Stimulated activated CD8-positive, alpha-beta memory T cell treated with anti-CD3 and anti-CD28 coated beads, Interleukin-7, amount 100 ng/mL, for 48 hours (primary cell): Measurements from ENCODE around the gene ZSWIM8.
"Not testable (repeated sequence)": the region's sequence is repeated elsewhere in the genome, so short reads cannot be mapped to it uniquely, and the experiment has no call there.

ENCODE experiments used
- DNase-seq, 2 donors: peaks; one replicate each; pipeline ENCODE4 v3.0.0-alpha.2; 2020; ENCODE audit warnings: low read depth in 1 of 2; ENCODE audit errors: extremely low read depth in 1 of 2

ZSWIM8 gene

DNA sequence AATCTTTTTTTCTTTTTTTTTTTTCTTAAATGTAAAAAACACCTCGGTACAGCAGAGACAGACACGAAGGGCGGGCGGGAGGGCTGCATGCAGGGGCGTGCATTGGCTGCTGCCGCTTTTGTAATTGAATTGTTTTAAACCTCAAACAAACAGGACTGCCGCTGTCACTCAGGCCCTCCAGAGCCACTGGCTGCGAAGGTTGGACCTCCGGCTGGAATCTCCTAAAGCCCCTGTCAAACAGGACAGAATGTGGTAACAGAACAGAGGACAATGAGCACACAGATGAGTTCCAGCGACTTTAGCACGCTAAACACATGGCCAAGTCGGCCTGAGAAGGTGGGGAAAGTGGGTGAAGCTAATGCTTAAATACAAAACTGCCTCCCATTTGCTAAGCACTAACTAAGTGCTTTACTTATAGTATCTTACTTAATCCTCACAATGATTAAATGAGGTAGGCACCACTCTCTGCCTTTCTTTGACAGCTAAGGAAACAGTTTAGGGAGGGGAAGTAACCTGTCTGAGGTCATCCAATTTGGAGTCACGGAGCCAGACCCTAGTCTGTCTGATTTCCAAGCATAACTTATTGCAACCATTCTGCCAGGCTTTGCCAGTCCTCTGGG lies 29.0 kb downstream of the ZSWIM8 start:
- DNase-seq, result no peak

DNA sequence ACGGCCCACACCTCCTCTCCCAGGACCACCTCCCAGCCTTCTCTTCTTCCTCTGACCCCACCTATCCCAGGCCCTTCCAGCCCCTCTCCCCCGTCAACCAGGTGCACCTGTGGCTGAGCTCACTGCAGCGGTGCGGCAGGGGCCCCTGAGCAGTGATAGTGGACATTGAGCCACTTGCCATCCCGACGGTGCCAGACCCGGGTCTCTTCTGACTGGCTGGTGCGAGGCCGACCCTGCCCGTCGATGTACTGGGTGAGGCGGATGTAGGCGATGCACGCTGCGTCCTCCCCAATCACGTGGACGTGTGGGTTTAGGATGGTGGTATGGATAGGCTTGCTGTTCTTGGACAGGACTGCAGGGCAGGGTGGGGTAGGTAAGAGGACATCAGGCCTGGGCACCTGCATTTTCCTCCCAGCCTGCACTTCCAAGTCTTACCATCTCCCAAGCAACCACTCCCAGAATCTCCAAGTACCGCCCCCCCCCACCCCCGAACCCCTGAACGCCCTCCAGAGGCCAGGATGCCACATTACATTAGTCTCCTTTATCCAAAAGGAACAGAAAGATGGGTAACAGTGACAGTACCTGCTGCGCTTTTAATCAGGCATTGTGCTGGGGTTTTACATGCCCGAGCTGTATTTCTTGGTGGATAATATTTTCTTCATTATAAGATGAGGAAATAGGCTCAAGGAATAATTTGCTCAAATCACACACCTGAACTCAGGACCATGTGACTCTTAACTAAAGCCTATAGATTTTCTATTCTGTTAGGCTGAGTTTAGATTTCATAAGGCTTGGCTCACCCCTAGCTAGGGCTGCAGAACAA lies 29.7 kb downstream of the ZSWIM8 start:
- DNase-seq, result no peak

DNA sequence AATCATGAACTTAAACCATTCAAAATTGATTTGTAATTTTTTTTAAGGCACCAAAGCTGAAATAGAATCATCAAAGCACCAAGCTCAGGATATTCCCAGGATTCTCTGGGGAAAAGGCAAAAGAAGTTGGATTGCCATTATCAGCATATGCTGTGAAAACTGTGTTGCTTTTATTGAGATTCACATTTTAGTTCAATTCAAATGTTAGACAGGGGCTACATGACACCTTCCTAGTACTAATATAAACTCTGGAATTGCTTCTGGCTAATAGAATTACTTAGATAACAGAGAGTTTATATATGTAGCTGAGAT lies 30.3 kb downstream of the ZSWIM8 start:
- no peak for DNase-seq

DNA sequence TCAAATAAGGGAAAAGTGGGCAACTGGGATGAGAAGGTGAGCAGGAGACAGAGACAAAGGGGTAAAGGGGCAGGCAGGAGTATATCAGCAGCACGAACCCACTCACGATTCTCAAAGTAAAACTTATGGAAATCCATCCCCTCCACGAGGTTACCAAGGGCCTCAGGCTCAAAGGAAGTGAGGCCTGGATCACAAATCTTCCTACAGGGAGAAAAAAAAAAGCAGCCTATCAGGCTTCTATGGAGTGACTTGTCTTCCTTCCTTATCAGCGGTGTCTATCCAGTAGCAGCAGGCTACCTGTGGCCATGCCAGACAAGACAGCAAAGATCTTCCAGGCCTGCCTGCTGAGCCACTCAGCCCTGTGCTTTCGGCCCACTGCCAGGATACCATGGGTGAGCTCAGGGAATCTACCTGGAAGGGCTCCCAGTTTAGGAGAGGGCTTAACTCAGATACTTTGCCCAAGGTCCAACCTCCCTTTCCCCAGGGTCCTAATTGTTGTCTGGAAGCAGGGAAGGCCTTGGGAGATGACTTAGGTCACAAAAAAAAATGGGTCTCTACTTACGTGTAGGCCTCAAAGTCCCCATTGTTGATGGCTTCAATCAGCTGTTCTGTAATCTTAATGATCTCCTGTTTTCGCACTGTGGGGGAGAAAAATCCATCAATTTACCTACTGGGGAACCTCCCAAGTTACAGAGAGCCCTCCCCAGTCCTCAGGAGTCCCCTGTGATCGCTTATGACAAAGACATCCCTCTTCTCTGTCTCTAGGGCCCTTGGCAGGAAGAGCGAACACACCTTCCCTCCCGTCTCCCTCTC lies 31.7 kb downstream of the ZSWIM8 start:
- no peak for DNase-seq

DNA sequence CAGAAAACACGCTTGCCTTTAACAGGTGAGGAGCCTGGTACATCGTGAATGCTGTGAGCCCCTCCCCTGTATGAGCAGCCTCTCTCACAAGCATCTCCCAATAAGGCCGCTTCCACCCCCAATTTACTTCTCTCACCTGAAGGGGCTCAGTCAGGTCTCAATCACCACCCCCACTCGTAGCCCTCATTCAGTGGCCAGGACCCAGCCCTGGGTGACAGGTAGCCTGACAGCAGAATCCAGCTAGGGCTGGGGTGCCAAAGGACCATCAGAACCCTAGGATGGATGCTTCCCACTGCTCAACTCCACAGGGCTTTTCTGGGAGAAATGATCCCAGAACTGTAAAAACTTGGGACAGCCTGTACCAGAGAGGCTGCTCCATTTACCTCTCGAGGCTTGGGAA lies 32.4 kb downstream of the ZSWIM8 start:
- no peak for DNase-seq

DNA sequence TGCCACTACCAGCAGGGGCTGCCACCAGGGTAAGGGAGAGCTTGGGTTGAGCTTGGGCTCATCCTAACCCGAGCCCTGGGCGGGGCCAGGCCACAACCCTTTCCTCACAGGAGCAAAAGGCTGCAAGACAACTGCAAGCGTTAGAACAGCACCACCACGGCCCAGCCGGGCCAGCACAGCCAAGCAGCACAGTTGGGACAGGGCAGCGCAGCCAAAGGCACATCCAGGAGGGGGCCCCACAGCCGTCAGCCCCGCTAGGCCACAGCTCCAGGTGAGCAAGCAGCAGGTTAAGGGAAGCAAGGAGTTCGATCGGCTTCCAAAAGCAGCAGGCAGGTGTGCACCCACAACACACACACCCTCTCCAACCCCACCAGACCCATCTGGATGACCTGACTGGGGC lies 33.0 kb downstream of the ZSWIM8 start:
- no peak for DNase-seq

DNA sequence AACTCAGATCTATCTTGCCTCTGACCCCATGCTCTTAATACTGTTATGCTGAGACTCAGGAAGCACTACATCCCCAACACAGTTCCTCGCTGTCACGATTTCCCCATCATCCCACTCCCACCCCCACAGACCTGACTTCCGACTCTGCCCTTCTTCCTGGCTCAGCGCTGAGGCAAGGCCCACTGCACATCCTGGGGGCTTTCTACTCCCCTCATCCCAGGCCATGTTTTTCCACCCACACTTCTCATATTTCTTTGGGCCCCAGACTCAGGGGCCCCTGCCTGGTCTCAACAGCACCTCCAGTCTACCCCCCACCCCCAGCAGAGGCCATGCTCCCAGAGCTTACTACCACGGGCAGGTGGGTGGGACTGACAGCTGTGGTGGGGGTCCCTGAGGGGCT lies 33.7 kb downstream of the ZSWIM8 start:
- DNase-seq, result no peak

DNA sequence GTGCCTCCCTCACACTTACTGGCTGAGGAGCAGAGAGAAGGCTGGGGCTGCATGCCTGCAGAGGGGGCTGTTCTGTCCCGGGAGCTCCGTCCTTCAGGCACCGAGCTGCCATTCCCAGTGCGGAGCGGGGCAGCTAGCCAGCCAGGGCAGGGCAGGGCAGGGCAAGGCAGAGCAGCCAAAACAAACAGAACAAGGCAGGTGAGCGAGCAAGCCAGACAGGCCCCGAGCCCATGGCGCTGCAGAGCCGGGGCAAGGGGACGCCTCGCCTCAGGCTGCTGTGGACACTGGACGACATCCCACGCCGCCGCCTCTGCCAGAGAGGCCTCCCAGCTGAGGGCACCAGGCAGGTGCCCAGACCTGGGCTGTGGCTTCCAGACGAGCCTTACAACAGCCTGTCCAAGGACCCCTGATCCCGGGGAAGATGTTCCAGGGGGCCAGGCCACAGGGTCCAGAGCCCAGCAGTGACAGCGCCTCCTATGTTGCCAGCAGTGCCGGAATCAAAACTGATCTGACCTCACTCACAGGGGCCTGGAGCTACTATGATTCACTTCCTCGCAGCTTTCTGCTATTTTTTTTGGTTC lies 34.2 kb downstream of the ZSWIM8 start:
- no peak for DNase-seq

DNA sequence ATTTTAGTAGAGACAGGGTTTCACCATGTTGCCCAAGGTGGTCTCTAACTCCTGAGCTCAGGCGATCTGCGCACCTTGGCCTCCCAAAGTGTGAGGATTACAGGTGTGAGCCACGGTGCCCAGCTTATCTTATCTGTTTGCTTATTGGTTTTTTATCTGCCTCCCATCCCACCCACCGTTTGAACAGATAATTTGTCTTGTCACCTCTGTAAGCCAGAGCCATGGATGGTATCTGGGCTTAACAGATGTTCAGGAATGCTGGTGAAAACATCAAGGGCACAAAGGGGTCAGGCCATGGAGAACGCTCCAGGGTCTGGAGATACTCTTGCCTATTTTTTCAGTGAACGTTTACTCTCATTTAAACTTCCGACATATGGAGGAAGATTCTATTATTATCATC lies 38.0 kb downstream of the ZSWIM8 start:
- no peak for DNase-seq

DNA sequence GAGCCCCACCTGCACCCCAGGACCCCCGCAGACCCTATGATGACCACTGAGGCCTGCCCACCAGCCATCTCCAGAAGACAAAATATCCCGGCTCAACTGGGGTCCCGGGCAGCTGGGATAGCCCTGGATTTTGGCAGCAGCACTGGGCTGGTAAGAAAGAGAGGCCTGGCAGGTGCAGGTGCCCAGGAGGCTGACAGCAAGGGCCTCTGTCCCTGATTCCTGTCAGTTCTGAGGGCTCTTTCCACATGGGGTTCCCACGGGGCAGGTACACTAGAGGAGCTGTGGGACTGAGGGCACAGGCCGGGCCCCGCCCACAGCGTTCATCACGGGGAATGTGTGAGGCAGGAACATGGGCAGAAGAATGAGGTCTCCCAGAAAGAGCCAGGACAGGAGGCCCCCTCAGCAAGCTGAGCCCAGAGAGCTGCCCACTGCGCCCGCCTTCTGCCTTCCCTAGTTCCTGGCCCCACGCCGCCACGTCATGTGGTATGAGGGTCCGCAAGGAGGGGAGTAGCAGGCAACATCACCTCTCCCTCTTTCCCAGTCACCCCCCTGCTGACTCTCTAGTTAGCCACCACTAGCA lies 38.8 kb downstream of the ZSWIM8 start:
- DNase-seq, result no peak

DNA sequence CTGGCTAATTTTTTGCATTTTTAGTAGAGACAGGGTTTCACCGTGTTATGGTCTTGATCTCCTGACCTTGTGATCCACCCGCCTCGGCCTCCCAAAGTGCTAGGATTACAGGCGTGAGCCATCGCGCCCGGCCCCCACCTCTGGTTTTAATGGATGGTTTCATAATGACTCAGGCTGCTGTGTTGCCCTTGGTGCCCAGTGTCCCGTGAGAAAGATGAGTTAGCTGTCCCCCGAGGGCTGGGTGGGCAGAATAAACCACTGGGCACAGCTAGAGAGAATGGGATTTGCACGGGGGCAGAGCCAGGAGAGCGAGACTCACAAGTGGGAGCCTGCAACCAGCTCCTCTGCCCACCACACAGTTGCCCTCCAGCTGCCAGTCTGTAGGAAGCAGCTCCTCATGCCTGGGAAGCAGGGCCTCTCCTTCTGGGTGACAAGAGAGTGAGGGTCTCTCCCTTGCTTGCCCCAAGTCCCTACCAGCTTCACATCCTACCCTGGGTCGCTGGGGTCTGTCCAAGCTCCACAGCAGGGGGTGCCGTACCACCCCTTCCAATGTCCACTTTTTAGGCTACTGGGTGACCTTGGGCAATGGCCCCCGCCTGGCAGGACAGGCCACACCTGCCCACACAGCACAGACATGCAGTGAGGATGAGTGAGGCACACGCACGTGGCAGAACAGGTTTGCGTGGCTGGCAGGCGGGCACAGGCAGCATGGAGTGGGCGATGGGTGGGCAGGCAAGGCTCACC lies 42.1 kb downstream of the ZSWIM8 start:
- DNase-seq, result no peak

DNA sequence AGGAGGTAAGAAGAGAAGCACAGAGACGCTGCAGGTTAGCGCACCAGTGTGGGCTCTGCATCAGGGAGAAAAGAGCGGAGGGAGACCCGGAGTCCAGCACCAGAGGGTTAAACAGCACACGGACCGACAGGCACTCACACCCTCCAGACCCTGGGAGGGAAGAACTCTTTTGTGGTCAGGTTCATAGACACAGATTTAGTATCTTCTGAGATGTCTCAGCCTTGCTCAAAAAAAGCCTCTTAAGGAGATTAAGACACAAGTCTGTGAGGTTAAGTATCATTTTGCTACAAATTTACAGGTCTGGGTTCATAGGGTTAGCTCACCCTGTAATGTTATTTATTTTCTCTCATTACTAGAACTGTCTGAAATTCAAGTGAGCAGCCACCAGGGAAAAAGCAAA lies 42.8 kb downstream of the ZSWIM8 start:
- DNase-seq, result no peak

DNA sequence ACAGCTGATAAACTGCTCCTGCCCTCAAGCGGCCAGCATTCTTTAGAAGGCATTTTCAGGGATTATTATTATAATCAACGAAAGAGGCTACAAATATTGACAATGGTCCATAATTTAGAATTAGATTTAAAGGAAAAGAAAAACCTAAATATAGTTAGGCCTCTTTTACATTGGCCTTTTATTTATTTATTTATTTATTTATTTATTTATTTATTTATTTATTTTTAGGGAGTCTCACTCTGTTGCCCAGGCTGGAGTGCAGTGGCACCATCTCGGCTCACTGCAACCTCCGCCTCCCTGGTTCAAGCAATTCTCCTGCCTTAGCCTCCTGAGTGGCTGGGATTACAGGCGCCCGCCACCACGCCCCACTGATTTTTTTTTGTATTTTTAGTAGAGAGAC lies 43.7 kb downstream of the ZSWIM8 start:
- DNase-seq, result not testable (repeated sequence)

DNA sequence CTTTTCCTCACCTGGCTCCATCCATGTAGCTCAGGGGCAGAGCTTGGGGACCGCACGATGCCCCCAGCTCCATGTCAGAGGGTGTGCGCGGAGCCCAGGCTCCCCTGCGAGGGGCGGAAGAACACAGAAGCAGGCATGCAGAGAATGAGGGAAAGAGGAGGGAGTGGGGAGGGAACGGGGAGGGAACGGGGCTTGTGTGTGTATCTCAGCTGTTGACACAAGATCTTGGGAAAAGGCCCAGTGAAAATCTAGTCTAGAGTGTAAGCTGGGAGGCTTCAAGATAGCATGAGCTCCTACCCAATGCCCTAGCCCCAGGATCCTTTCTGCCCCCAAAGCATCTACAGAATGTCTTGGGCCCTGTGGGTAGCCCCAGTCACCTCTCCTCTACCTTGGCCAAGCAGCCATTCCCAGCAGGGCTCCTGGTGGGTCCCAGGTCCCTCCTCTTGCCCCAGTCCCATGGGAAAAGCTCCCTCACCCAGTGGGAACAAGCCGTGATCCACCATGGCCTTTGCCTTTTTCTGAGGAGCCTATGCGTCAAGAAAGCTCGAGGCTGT lies 51.1 kb downstream of the ZSWIM8 start:
- no peak for DNase-seq

DNA sequence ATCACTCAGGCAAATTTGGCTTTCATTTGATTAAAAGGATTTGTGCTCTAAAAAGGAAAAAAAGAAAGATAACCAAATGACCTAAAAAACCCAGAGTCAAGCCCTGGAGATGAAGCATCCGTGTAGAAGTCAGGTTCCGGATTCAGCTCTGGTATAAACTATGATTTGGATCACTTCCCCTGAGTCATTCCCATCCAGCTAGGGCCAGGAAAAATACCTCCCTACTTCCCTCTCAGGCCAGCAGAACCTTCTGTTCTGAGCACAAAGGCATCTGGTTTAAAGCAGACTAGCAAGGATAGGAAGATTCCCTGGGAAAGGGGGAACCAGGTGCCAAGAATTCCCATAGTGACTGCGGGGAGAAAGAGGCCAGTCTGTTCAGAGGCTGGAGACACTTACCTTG lies 51.7 kb downstream of the ZSWIM8 start:
- no peak for DNase-seq

DNA sequence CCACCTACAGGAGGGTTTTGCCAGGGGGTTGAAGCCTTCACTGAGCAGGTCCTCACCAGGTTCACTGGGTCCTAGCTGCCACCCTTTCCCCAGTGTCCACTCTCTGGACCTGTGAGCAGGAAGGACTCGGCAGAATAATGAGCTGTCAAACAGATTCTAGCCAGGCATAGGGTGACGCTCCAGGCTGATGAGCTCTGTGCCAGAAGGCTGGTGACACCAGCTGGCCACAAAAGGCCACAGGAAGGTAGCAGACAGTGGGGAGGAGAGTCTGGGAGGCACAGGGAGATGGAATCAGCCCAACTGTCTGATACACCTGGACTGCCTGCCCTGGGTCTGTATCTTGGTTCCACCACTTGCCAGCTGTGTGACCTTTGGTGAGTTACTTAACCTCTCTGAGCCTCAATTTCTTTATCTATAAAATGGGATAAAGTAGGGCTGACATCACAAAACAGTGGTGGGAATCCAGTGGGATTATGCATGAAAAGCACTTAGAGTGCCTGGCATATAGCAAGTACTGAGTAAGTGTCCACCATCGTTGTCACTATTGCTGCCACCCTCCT lies 52.7 kb downstream of the ZSWIM8 start:
- no peak for DNase-seq

DNA sequence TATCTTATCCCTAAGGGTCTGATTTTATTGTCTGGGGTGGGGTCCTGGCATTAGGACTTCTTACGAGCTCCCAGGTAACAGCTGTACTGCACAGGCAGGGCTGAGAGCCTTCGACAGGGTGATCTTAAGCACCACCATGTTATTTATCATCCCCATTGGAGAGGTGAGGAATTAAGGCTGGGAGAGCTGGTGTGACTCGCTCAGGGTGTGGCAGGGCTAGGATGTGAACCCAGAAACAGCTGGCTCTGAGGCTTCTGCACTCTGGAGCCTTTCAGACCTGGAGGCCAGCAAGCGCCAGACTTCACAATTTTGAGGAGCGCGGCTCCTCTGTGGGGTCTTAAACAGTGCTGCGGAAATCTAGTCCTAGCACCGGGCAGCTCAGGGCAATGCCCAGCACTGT lies 53.4 kb downstream of the ZSWIM8 start:
- no peak for DNase-seq

DNA sequence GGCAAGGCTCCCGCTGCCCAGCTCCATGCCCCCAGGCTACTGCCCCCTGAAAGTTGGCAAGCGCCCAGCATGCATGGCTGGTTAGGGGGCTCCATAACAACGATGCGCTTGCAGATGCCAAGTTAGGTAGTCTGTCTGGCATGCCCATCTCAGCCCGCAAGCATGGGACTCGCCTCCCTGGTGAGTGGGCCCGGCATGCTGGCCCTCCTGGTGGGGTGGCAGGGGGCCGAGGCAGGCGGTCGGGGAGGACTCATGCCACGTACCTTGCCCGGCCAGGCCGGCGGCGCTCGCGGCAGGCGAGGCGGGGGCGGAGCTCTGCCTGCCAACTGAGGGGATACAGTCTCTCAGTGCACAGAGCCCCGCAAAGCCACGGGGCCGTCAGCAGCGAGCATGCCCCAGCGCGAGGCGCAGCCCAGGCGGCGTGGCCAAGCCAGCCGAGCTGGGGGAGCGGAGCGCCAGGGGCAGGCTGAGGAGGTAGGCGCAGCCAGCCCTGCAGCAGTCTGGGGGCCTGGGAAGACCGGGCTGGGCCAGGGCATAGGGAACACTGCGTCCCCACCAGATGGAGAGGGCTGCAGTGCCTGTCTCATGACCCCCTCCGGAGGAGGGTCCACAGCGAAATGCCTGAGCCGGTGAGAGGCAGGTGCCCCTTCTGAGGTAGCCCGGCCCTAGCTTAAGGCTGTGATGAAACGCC lies 54.0 kb downstream of the ZSWIM8 start:
- DNase-seq, result no peak

DNA sequence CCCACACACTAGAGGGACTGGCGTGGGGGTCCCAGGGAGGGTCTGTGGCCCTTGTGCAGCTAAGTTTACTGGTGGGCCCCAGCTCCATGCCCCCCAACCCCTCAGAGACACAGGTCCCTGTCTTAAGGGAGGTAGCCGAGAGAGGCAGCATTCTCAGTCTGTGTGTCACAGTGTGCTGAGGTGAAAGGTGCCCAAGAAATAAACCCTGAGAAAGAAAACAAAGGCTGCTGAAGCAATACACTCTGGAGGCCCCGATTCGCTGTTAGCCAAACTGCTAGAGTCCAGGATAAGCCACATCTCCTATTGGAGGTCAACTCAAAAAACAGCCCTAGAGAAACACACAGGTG lies 54.6 kb downstream of the ZSWIM8 start:
- DNase-seq, result no peak
